ENCODE measurements around the gene GREM1.

DNA sequence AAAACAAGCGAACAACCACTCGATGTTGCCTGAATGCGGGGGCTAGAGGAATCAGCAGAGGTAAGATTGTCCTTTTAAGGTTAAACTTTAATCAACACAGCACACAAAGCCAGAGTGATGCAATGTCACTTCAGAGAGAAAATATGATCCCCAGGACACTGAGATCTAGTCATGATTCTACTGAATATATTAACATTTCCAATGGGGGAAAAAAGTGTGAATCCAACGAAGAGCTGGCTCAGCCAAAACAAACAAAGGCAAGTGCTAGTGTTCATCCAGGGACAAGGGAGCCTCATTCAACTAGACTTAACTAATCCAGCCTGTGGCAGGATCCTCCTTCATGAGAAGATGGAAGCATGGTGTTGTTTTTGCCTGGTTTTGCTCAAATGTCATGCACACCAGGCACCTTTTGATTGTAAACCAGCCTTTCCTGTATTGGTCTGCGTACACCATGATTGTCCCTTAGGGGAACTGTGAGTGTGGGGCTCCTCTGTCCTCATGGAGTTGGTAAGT is 40.5 kb upstream of the GREM1 start:
- TF ChIP-seq, protein P1, sequence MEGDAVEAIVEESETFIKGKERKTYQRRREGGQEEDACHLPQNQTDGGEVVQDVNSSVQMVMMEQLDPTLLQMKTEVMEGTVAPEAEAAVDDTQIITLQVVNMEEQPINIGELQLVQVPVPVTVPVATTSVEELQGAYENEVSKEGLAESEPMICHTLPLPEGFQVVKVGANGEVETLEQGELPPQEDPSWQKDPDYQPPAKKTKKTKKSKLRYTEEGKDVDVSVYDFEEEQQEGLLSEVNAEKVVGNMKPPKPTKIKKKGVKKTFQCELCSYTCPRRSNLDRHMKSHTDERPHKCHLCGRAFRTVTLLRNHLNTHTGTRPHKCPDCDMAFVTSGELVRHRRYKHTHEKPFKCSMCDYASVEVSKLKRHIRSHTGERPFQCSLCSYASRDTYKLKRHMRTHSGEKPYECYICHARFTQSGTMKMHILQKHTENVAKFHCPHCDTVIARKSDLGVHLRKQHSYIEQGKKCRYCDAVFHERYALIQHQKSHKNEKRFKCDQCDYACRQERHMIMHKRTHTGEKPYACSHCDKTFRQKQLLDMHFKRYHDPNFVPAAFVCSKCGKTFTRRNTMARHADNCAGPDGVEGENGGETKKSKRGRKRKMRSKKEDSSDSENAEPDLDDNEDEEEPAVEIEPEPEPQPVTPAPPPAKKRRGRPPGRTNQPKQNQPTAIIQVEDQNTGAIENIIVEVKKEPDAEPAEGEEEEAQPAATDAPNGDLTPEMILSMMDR (IDR thresholded peaks at IDR 0.05; ENCODE audit: low read length) = no peak
- TF ChIP-seq EZH2 (optimal IDR thresholded peaks at IDR 0.05; ENCODE audit: low read depth, low read length) (no peak), EZH2phosphoT487 (IDR thresholded peaks at IDR 0.05; ENCODE audit: low read length) (no peak)
